ENCODE results near the gene DUSP10. TPM values are rescaled to one million over a fixed set of nuclear protein-coding genes. Genes with fewer than 3 reads are reported as not detected.

DUSP10 gene
- total RNA-seq, 2 donors from 2014 or later = 14.3 TPM

DNA sequence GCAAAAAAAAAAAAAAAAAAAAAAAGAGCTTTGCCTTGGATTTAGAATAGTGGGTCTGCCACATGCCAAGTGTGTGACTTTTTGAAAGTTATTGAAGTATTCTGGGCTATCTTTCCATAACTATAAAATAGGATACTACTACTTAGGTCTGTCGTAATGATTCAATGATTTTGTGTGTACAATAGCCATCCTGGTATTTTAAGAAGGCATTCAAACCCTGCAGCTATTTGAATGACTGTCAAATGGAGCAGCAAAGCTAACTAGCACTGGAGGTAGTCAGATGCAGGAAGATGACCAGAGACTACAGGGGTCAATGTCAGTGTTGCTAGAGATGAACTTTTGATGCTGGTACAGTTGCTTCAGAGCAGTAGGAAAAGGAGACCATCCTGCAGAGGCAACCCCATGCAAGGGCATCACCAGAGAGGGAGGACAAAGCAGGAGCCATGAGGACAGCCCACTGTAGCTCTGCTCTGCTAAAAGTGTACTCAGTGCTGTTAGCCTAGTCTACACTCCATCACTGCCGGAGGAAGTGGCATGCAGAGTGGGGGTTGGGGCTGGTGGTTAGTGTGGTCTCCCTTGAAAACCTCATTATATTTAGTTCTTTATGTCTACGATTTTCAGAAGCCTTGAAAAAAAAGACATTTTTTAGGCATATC is 29.0 kb downstream of the DUSP10 start:
- Mint-ChIP-seq H3K4me3 (peak overlapping the region; percentile 78 to 91), H3K36me3 (ENCODE audit: insufficient read depth in 2 of 2) (peaks cover 7 to 11% of the 10 kb centered on the region in 2 donors), H3K4me1 (ENCODE audit: low read depth) (peaks cover 90% of the 10 kb centered on the region), H3K9me3 (peaks cover 0 to 3% of the 10 kb centered on the region in 2 donors), H3K27me3 (ENCODE audit: low read depth) (peaks cover 16% of the 10 kb centered on the region), H3K27ac (peak overlapping the region; percentile 94)
- peak; percentile 84 for DNase-seq
- ATAC-seq (replicated peaks in 1 of 2) = peak; percentile 63 to 70

DNA sequence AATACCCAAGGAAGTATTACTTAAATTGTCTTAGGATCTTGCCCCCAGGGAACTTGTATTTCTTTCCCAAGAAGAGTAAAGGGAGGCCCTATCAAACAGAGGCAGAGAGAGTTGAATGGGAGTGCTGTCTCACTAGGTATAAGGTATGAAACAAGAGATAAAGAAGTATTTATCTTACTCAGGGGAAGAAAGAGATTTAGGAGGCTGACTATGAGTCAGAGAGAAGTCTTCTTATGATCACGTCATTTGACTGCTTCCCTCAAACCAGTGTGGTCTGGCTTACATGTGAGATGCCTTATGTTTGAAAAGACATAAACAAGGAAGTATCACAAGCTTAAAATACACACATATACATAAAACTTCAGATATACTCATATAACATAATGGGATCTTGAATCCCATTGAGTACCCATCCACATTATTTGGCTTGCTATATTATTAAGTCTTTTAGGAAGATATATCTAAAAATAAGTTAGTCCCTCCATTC is 29.6 kb downstream of the DUSP10 start:
- DNase-seq = peak; percentile 59 to 71
- peaks cover 0 to 3% of the 10 kb centered on the region in 2 donors for H3K9me3 Mint-ChIP-seq
- H3K27me3 Mint-ChIP-seq (ENCODE audit: low read depth) = peaks cover 16% of the 10 kb centered on the region
- H3K36me3 Mint-ChIP-seq (ENCODE audit: insufficient read depth in 2 of 2) = peaks cover 7 to 13% of the 10 kb centered on the region in 2 donors
- peak overlapping the region; percentile 78 to 91 for H3K4me3 Mint-ChIP-seq
- peak; percentile 80 to 81 for ATAC-seq (replicated peaks in 1 of 2)
- H3K27ac Mint-ChIP-seq = peak overlapping the region; percentile 94
- H3K4me1 Mint-ChIP-seq (ENCODE audit: low read depth) = peaks cover 96% of the 10 kb centered on the region

DNA sequence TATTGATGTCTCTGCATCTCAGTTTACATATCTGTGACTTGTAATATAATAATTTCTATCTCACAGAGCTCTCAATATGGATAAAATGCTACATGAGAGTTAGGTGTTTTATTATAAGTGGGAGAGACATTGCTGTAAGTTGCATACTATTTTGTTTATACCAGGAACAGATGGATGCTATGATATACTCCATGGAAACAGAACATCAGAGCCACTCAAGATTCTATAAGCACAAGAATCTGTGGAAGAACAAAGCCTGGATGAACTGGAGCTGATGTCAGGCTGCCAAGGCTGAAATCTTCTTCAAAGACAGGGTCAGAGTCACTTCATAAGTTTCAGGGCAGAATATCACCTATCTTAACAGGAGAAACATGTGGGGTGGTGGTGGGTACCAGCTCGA is 30.2 kb downstream of the DUSP10 start:
- Mint-ChIP-seq H3K4me3 (peak overlapping the region; percentile 50 to 91), H3K4me1 (ENCODE audit: low read depth) (peaks cover 93% of the 10 kb centered on the region), H3K27ac (peak overlapping the region; percentile 61), H3K9me3 (peaks cover 0 to 3% of the 10 kb centered on the region in 2 donors), H3K36me3 (ENCODE audit: insufficient read depth in 2 of 2) (peaks cover 7 to 11% of the 10 kb centered on the region in 2 donors), H3K27me3 (ENCODE audit: low read depth) (peaks cover 11% of the 10 kb centered on the region)
- DNase-seq (no peak), ATAC-seq (replicated peaks in 1 of 2) (no peak)

DNA sequence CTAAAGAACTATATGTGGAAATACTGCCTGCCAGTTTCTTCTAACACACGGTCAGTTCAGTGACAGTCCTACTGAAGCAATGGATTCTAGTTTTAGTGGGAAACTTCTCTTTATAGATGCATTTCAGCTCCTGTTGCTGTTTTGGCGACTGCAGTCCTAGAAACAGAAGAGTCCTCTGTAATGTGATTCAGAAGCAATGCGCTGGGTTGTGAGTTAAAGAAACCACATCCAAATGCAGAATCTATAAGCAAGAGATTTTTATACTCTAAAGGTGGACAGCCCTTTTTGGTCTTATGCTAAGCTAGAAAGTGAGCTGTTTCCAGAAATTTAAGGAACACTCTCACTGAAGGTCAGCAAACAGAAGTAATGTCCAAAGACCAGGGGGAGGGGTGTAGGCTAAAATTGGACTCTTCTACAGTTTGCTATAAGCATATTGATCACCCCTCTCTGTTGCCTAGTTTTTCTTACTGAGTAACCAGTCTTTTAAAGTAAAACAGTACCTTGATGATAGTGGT is 30.8 kb downstream of the DUSP10 start:
- no peak for ATAC-seq (replicated peaks in 1 of 2)
- peak overlapping the region; percentile 50 to 91 for H3K4me3 Mint-ChIP-seq
- no peak for DNase-seq
- peak overlapping the region; percentile 61 for H3K27ac Mint-ChIP-seq
- H3K27me3 Mint-ChIP-seq (ENCODE audit: low read depth) = peaks cover 11% of the 10 kb centered on the region
- peaks cover 7 to 11% of the 10 kb centered on the region in 2 donors for H3K36me3 Mint-ChIP-seq (ENCODE audit: insufficient read depth in 2 of 2)
- peaks cover 88% of the 10 kb centered on the region for H3K4me1 Mint-ChIP-seq (ENCODE audit: low read depth)
- H3K9me3 Mint-ChIP-seq = peaks cover 0 to 3% of the 10 kb centered on the region in 2 donors

DNA sequence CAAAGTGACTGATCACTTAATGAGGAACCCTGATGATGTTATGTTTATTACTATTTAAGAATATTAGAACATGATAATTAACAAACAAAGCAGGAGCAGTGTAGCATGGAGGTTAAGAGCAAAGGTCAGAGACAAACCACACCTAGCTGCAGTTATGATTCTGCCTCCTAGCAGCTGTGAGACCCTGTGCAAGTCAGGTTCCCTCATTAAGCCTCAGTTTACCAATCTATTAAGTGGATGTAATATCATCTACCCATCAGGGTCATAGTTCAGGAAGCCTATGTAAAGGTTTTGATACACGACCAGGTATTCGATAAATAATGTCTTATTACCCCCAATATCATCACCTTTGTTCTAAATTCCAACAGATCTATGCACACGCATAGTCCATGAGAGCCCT is 32.0 kb downstream of the DUSP10 start:
- Mint-ChIP-seq H3K27ac (no peak overlapping the region), H3K9me3 (peaks cover 0 to 3% of the 10 kb centered on the region in 2 donors), H3K4me3 (no peak overlapping the region), H3K27me3 (ENCODE audit: low read depth) (peaks cover 3% of the 10 kb centered on the region), H3K4me1 (ENCODE audit: low read depth) (peaks cover 75% of the 10 kb centered on the region), H3K36me3 (ENCODE audit: insufficient read depth in 2 of 2) (peaks cover 11 to 13% of the 10 kb centered on the region in 2 donors)
- DNase-seq (no peak), ATAC-seq (replicated peaks in 1 of 2) (no peak)

DNA sequence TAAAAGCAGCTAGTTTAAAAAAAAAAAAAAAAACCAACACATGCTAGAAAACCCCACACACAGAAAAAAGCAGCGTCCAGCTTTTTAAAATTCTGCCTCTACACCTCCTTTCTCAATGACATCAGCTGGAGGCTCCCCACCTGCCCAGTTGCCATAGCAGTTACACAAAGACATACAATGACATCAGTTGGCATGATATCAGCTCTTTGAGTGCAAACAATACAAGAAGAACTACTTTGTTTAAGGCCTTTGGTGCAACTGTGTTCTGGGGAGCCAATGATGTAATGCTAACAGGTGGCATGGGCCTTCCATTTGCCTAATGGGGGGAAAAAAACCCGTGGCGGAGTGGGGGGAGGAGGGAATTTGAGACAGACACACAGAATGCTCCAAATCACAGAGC is 32.9 kb downstream of the DUSP10 start:
- Mint-ChIP-seq H3K9me3 (no peaks in the 10 kb centered on the region), H3K36me3 (ENCODE audit: insufficient read depth in 2 of 2) (peaks cover 7% of the 10 kb centered on the region in 2 donors), H3K27me3 (ENCODE audit: low read depth) (no peaks in the 10 kb centered on the region), H3K4me1 (ENCODE audit: low read depth) (peaks cover 66% of the 10 kb centered on the region), H3K4me3 (peak overlapping the region; percentile 63 to 78), H3K27ac (peak overlapping the region; percentile 91)
- peak; percentile 58 to 64 for DNase-seq
- ATAC-seq (replicated peaks in 1 of 2) = peak; percentile 48 to 52

DNA sequence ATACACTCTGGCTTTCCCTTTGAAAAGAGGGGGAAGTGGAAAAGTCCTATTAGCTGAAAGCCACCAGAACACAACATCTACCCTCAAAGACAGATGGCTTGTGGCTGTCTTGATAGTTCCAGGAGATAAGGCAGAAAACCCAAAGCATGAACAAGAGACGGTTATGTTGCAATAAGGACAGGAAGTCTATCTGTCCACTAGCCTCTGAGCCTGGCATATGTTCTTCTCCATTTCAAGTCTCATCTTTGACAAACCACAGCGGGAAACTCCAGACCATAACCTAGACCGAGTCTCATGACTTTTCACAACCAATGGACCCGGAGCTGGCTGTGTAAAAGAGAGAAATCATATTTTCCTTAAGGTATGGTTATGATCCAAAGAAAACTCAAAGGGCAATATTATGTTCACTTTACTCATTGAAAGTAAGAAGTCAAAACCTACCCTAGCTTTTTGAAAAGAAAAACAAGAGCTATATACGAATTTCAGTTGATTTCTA is 33.8 kb downstream of the DUSP10 start:
- DNase-seq = peak; percentile 76 to 77
- Mint-ChIP-seq H3K9me3 (no peaks in the 10 kb centered on the region), H3K4me3 (peak overlapping the region; percentile 63 to 78), H3K27ac (peak overlapping the region; percentile 91), H3K4me1 (ENCODE audit: low read depth) (peaks cover 58% of the 10 kb centered on the region), H3K36me3 (ENCODE audit: insufficient read depth in 2 of 2) (peaks cover 7% of the 10 kb centered on the region in 2 donors), H3K27me3 (ENCODE audit: low read depth) (no peaks in the 10 kb centered on the region)
- peak; percentile 65 to 67 for ATAC-seq (replicated peaks in 1 of 2)

DNA sequence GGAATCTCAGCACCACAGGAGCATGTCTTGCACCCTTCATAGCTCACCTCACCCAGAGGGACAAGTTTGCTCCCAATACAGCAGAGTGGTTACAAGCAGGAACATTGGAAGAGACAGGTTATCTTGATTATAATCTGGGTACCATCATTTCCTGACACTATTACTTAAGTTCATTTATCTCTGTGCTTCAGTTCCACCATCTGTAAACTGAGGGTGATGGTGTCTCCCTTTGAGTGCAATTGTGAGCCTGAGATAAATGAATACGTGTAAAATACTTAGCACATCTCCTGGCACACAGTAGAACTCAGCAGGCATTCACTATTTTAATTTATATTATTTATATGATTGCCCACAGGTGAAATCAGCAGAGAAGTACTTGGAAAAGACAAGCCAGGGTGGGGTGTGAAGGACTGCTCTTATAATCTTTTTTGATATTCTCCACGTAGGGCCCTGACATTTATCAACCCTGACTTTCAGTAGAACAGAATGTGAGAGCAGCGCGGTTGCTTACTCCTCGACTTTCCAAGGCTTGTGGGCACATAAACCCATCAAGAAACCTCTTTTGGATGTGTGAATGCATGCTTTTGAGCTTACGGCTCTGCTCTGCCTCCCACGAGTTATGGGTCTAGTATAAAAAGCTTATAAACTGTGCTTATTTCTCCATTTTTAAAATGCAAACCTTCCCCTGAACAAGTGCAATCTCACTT is 34.9 kb downstream of the DUSP10 start:
- Mint-ChIP-seq H3K27me3 (ENCODE audit: low read depth) (no peaks in the 10 kb centered on the region), H3K9me3 (no peaks in the 10 kb centered on the region), H3K4me1 (ENCODE audit: low read depth) (peaks cover 47% of the 10 kb centered on the region), H3K36me3 (ENCODE audit: insufficient read depth in 2 of 2) (peaks cover 8 to 10% of the 10 kb centered on the region in 2 donors), H3K27ac (no peak overlapping the region), H3K4me3 (no peak overlapping the region)
- ATAC-seq (replicated peaks in 1 of 2) (no peak), DNase-seq (peak in 1 of 2 donors; percentile 12)

DNA sequence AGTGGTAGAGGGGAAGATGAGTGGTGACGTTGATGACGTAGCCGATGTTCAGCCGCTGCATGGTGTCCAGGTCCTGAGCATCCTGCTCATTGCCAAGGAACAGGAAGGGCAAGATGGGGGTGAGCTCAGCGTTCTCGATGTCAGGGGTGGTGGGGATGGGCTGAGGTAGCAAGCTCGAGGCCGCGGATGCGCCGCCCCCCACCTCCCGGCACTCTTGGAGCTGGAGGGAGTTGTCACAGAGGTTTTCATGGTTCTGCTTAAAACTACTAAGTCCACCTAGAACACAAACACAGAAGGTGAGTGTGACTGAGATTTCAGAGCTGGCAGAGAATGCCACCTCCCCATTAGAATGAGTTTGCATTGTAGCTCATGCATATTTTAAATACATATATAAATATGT is 35.7 kb downstream of the DUSP10 start:
- no peaks in the 10 kb centered on the region for H3K9me3 Mint-ChIP-seq
- H3K27ac Mint-ChIP-seq = no peak overlapping the region
- peaks cover 38% of the 10 kb centered on the region for H3K4me1 Mint-ChIP-seq (ENCODE audit: low read depth)
- no peak for DNase-seq
- H3K4me3 Mint-ChIP-seq = no peak overlapping the region
- peaks cover 10 to 14% of the 10 kb centered on the region in 2 donors for H3K36me3 Mint-ChIP-seq (ENCODE audit: insufficient read depth in 2 of 2)
- H3K27me3 Mint-ChIP-seq (ENCODE audit: low read depth) = no peaks in the 10 kb centered on the region
- no peak for ATAC-seq (replicated peaks in 1 of 2)

DNA sequence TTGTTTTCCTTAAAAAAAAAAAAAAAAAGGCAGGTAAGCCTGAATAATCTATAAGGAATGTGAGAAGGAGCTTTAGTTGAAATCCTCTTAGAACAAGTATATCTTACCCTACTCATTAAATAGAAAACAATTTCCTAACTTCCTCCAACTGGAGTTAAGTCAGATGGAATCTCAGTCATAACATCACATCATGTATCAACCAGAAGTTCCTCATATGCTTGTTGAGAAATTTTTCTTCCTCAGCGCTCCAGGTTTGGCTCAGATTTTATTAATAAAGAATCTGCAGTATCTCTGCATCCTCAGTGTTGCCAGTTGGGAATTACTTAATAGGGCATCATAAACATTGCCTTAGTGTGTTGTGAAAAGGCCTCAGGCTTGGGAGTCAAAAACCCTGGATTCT is 37.6 kb downstream of the DUSP10 start:
- peaks cover 12 to 17% of the 10 kb centered on the region in 2 donors for H3K36me3 Mint-ChIP-seq (ENCODE audit: insufficient read depth in 2 of 2)
- DNase-seq (no peak), ATAC-seq (replicated peaks in 1 of 2) (no peak)
- peaks cover 23% of the 10 kb centered on the region for H3K4me1 Mint-ChIP-seq (ENCODE audit: low read depth)
- H3K27me3 Mint-ChIP-seq (ENCODE audit: low read depth) = no peaks in the 10 kb centered on the region
- H3K4me3 Mint-ChIP-seq = no peak overlapping the region
- no peaks in the 10 kb centered on the region for H3K9me3 Mint-ChIP-seq
- no peak overlapping the region for H3K27ac Mint-ChIP-seq

DNA sequence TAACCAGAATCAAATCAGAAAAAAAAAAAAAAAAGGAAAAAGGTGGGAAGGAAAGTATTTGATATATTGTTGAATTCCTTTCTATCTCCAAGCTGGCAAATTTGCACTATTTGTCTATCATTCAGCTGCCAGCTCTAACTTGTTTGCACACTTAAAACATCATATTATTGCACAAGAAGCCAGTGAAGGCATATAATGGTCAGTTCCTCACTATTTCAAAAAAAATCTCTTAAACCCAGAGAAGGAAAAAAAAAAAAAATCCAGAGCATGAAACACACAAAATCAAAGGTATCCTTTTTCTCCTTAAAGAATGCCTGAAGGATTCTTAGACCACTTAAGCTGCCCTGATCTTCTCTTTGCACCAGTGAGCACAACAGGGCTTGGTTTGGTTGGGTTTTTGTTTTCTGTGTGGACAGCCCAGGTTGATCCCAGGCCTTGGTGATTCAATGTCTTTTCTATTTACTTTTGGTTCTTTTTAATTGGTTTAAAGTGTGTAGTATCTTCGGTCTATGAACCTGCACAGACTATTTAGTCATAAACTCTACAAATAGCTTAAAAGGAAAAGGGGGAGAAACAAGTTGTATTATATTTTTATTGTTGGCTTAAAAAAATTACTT is 40.2 kb downstream of the DUSP10 start:
- Mint-ChIP-seq H3K27ac (no peak overlapping the region), H3K36me3 (ENCODE audit: insufficient read depth in 2 of 2) (peaks cover 16% of the 10 kb centered on the region in 2 donors), H3K4me1 (ENCODE audit: low read depth) (peaks cover 9% of the 10 kb centered on the region), H3K4me3 (no peak overlapping the region), H3K9me3 (no peaks in the 10 kb centered on the region), H3K27me3 (ENCODE audit: low read depth) (no peaks in the 10 kb centered on the region)
- ATAC-seq (replicated peaks in 1 of 2) (no peak), DNase-seq (no peak)

DNA sequence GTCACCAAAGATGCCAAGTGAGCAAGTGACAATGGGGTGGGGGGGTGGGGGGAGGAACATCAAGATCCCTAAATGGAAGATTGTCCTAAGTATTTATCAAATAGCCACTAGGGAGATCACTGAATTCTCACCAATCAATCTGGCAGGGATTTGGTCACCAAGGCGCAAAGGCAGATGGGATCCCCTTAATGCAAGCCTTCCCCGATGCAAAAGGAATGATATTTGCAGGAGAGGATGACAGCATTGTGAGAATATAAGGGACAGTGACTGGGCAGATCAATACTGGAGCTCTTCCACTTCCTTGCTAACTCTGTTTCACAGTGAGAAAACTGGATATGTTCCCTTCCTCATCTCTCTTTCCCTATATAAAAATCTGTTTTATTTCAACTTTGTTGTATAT is 40.9 kb downstream of the DUSP10 start:
- DNase-seq (no peak), ATAC-seq (replicated peaks in 1 of 2) (no peak)
- no peaks in the 10 kb centered on the region for H3K9me3 Mint-ChIP-seq
- H3K27me3 Mint-ChIP-seq (ENCODE audit: low read depth) = no peaks in the 10 kb centered on the region
- peaks cover 14 to 16% of the 10 kb centered on the region in 2 donors for H3K36me3 Mint-ChIP-seq (ENCODE audit: insufficient read depth in 2 of 2)
- H3K4me3 Mint-ChIP-seq = no peak overlapping the region
- peaks cover 9% of the 10 kb centered on the region for H3K4me1 Mint-ChIP-seq (ENCODE audit: low read depth)
- no peak overlapping the region for H3K27ac Mint-ChIP-seq

DNA sequence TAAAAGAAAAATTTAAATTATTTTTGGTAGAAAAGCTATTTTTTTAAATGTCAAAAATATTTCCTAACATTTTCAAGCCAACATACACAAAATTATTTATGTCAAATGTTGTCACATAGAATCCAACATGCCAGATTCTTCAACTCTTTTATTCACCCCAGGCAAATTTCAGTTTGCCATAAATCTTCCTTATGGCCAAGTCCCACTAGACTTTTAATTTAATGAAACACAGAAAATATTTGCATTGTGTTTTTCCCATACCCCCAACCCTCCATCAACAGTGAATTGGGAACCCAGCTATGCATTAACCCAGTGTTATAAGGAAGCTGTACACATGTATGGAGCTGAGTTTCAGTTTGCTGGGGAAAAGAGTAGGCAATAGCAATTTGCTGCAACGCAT is 41.4 kb downstream of the DUSP10 start:
- H3K36me3 Mint-ChIP-seq (ENCODE audit: insufficient read depth in 2 of 2) = peaks cover 11 to 13% of the 10 kb centered on the region in 2 donors

More for the DNA sequence above, 41.4 kb downstream of the DUSP10 start:
- no peaks in the 10 kb centered on the region for H3K27me3 Mint-ChIP-seq (ENCODE audit: low read depth)
- no peaks in the 10 kb centered on the region for H3K9me3 Mint-ChIP-seq
- H3K4me3 Mint-ChIP-seq = no peak overlapping the region
- no peak for DNase-seq
- no peak for ATAC-seq (replicated peaks in 1 of 2)
- H3K4me1 Mint-ChIP-seq (ENCODE audit: low read depth) = peaks cover 9% of the 10 kb centered on the region
- H3K27ac Mint-ChIP-seq = no peak overlapping the region
